ENCODE data around the gene ZMAT5. TPM values are rescaled to one million over a fixed set of nuclear protein-coding genes. Genes with fewer than 3 reads are reported as not detected.

The ZMAT5 gene
- total RNA-seq, 2 donors from 2014 or later: 11.9 to 14.3 TPM

DNA sequence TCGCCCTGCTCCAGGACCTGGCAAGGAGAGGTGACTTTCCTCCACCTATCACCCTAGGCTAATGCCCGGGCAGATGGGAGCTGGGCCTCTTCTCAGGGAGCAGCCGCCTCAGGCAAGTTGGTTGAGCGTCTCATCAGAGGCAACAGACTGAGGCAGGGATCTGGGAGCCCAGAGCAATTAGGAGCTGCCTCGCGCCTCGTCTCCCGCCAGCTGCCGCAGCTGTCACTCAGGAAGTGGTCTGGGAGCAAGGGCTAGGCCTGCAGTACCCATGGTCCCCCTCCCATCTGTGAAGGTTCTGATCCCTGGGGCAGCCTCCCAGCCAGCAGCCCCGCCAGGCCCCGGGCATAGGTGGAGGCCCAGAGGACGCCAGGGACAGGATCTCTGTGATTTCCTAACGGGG lies 51.6 kb downstream of the ZMAT5 start:
- H3K9me3 ChIP-seq: no peaks in the 10 kb centered on the region
- intact Hi-C loops (cut with DNase I): no loop called here
- TF ChIP-seq, protein P1, sequence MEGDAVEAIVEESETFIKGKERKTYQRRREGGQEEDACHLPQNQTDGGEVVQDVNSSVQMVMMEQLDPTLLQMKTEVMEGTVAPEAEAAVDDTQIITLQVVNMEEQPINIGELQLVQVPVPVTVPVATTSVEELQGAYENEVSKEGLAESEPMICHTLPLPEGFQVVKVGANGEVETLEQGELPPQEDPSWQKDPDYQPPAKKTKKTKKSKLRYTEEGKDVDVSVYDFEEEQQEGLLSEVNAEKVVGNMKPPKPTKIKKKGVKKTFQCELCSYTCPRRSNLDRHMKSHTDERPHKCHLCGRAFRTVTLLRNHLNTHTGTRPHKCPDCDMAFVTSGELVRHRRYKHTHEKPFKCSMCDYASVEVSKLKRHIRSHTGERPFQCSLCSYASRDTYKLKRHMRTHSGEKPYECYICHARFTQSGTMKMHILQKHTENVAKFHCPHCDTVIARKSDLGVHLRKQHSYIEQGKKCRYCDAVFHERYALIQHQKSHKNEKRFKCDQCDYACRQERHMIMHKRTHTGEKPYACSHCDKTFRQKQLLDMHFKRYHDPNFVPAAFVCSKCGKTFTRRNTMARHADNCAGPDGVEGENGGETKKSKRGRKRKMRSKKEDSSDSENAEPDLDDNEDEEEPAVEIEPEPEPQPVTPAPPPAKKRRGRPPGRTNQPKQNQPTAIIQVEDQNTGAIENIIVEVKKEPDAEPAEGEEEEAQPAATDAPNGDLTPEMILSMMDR (IDR thresholded peaks at IDR 0.05): no peak
- no peaks in the 10 kb centered on the region for H3K36me3 ChIP-seq
- DNase-seq: no peak
- H3K4me1 ChIP-seq: no peaks in the 10 kb centered on the region
- no peak overlapping the region for H3K9ac ChIP-seq (ENCODE audit: low read depth in 2 of 2, low read length in 2 of 2)
- H3K27me3 ChIP-seq: peaks cover 16% of the 10 kb centered on the region
- H3K27ac ChIP-seq: no peak overlapping the region
- H3K4me3 ChIP-seq: no peak overlapping the region

DNA sequence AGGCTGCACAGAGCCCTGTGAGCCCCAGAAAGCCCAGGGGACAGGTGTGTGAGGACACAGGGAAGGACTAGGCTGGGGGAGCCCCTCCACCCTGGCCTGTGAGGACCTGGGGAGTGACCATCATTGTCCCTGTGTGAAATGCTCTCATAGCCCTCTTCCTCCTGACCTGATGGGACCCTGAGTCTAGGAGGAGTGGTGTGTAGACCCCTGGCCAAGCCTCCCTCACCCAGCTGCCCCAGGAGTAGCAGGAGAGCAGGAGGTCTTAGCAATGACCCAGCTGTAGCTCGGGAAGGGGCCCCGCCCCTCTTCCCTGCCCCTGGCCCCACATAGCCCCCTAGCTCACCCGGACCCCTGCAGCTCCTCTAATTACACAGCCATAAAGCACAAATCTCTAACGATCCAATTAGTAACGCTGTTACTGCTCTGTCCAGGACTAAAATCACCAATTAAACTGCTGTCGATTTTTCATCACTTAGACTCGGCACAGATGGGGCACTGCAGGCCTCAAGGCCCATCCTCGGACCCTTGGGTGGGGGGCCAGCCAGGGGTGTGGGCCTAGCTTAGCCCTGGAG lies 53.6 kb downstream of the ZMAT5 start:
- H3K27me3 ChIP-seq: peaks cover 3% of the 10 kb centered on the region
- DNase-seq: no peak
- no peaks in the 10 kb centered on the region for H3K9me3 ChIP-seq
- H3K36me3 ChIP-seq: no peaks in the 10 kb centered on the region
- no peaks in the 10 kb centered on the region for H3K4me1 ChIP-seq
- H3K9ac ChIP-seq (ENCODE audit: low read depth in 2 of 2, low read length in 2 of 2): no peak overlapping the region
- intact Hi-C loops (cut with DNase I): no loop called here
- TF ChIP-seq, protein P1 (IDR thresholded peaks at IDR 0.05): no peak
- H3K4me3 ChIP-seq: no peak overlapping the region
- no peak overlapping the region for H3K27ac ChIP-seq

DNA sequence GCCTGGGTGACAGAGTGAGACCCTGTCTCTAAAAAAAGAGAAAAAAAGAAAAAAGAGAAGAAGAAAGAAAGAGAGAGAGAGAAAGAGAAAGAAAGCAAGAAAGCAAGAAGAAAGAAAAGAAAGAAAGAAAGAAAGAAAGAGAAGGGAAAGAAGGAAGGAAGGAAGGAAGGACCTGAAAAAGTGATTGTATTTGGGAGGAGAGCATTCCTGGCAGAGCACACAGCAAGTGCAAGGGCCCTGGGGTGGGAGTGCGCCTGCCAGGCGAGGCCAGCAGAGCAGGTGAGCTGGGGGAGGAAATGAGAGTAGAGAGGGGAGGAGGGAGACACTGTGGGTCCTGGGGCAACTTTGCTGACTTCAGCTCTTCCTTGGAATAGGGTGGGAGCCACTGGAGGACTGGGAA lies 54.7 kb downstream of the ZMAT5 start:
- TF ChIP-seq, protein P1 (IDR thresholded peaks at IDR 0.05): no peak
- no peak for DNase-seq
- no peaks in the 10 kb centered on the region for H3K4me1 ChIP-seq
- no peaks in the 10 kb centered on the region for H3K36me3 ChIP-seq
- no peak overlapping the region for H3K9ac ChIP-seq (ENCODE audit: low read depth in 2 of 2, low read length in 2 of 2)
- no peak overlapping the region for H3K4me3 ChIP-seq
- intact Hi-C loops (cut with DNase I): no loop called here
- no peaks in the 10 kb centered on the region for H3K27me3 ChIP-seq
- H3K27ac ChIP-seq: no peak overlapping the region
- H3K9me3 ChIP-seq: no peaks in the 10 kb centered on the region

DNA sequence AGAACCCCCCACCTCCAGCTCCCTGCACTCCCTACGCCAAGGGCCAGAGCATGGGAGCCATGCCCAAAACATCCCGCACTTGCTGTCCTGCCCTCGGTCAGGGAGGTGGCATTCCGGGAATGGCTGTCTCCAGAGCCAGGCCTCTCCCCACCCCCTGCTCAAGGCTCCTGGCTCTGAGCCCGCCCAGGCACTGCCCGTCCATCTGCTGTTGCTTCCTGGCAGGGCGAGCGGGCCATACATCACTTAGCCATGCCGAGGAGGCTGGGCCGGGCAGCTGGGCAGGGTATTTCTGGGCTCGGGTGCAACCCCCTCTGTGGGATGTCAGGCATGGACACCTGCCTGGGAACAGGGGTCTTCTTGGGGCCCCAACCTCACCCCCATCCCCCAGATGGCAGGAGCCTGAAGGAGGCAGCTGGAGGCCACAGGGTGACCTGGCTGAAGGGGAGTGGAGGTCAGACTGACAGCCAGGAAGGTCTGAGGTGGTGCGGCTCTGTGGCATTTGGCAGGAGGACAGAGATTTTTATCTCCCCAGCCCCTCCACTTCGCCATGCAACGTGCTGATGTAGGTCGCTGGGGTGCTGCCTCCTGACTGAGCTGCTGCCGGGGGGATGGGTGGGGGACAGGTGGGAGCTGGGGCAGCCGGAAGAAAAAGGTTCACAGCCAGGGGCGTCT lies 55.7 kb downstream of the ZMAT5 start:
- H3K4me1 ChIP-seq: no peaks in the 10 kb centered on the region
- no peaks in the 10 kb centered on the region for H3K9me3 ChIP-seq
- DNase-seq: peak; percentile 29
- H3K27me3 ChIP-seq: no peaks in the 10 kb centered on the region
- H3K27ac ChIP-seq: no peak overlapping the region
- no peak overlapping the region for H3K9ac ChIP-seq (ENCODE audit: low read depth in 2 of 2, low read length in 2 of 2)
- intact Hi-C loops (cut with DNase I): no loop called here
- no peaks in the 10 kb centered on the region for H3K36me3 ChIP-seq
- TF ChIP-seq, protein P1 (IDR thresholded peaks at IDR 0.05): no peak
- no peak overlapping the region for H3K4me3 ChIP-seq

DNA sequence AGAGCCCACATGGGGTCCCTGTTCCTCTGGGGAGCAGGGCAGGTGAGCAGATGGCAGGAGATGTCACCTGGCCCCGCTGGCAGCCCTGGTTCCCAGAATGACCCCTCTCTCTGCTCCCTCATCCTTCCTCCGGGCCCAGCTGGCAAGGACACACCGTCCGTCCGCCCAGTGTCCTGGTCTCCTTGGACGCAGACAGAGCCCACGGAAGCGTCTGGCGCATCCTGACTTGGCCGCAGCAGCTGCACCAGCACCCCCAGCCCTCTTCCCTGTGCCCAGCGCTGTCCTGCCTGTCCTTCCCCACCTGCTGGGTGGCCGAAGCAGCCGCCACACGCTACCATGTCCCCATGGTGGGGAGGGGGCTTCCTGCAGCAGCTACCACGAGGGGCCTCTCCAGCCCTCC lies 56.6 kb downstream of the ZMAT5 start:
- H3K36me3 ChIP-seq: no peaks in the 10 kb centered on the region
- H3K4me3 ChIP-seq: no peak overlapping the region
- TF ChIP-seq, protein P1 (IDR thresholded peaks at IDR 0.05): no peak
- H3K9me3 ChIP-seq: no peaks in the 10 kb centered on the region
- H3K27ac ChIP-seq: no peak overlapping the region
- H3K9ac ChIP-seq (ENCODE audit: low read depth in 2 of 2, low read length in 2 of 2): no peak overlapping the region
- no peak for DNase-seq
- no peaks in the 10 kb centered on the region for H3K27me3 ChIP-seq
- no peaks in the 10 kb centered on the region for H3K4me1 ChIP-seq
- intact Hi-C loops (cut with DNase I): no loop called here

Measured in colonic mucosa (tissue), 4 donors.